ENCODE data around the gene CFAP73.

DNA sequence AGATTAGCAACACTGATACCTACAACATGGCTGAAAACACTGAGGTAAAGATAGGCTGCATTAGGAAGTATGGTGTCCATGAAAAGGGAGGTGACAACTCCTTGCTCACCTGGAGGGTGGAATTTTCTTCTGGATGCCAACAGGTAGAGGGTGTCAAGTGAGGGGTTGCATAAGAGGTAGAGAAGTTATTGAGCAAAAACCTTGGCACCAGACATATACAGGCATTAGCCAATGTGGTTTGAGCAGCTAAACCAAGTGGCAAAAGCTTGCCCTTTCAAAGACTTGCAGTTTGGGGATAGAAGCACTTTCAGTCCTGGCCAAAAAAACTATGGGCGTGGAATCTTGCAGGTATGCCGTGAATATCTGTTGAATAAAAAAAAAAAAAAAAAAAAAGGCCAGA lies 39.8 kb downstream of the CFAP73 start:
- TF ChIP-seq, protein P1, sequence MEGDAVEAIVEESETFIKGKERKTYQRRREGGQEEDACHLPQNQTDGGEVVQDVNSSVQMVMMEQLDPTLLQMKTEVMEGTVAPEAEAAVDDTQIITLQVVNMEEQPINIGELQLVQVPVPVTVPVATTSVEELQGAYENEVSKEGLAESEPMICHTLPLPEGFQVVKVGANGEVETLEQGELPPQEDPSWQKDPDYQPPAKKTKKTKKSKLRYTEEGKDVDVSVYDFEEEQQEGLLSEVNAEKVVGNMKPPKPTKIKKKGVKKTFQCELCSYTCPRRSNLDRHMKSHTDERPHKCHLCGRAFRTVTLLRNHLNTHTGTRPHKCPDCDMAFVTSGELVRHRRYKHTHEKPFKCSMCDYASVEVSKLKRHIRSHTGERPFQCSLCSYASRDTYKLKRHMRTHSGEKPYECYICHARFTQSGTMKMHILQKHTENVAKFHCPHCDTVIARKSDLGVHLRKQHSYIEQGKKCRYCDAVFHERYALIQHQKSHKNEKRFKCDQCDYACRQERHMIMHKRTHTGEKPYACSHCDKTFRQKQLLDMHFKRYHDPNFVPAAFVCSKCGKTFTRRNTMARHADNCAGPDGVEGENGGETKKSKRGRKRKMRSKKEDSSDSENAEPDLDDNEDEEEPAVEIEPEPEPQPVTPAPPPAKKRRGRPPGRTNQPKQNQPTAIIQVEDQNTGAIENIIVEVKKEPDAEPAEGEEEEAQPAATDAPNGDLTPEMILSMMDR (IDR thresholded peaks at IDR 0.05): no peak
- no peak for TF ChIP-seq POLR2A (IDR thresholded peaks at IDR 0.05)
